ENCODE results near the gene NEURL1.

NEURL1 gene

DNA sequence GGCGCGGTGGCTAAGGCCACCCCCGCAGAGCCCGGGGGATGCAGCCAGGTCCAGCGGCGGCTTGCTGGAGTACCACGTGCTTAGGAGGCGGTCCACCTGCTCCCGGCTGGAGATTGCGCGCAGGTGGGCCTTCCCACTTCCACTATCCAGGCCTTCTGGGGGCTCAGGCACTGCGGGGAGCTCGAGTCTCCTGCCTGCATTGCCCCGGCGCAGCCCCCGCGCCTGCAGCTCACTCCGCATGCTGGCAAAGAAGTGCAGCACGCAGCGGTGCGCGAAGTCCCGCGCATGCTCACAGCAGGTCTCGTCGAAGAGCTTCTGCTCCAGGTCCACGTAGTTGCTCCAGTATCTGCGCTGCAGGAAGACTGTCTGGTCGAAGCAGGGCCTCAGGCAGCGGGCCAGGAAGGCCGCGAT lies 20.2 kb upstream of the NEURL1 start:
- intact Hi-C loops (cut with DNase I; ENCODE audit: low total_unique reads), result no loop called here
- Histone ChIP-seq H3K36me3 (no peaks in the 10 kb centered on the region), H3K27ac (no peak overlapping the region), H3K9me3 (no peaks in the 10 kb centered on the region), H3K4me3 (no peak overlapping the region), H3K27me3 (peaks cover 0 to 13% of the 10 kb centered on the region in 2 donors), H3K4me1 (no peaks in the 10 kb centered on the region)
- no peak for DNase-seq
- TF ChIP-seq, protein P1, sequence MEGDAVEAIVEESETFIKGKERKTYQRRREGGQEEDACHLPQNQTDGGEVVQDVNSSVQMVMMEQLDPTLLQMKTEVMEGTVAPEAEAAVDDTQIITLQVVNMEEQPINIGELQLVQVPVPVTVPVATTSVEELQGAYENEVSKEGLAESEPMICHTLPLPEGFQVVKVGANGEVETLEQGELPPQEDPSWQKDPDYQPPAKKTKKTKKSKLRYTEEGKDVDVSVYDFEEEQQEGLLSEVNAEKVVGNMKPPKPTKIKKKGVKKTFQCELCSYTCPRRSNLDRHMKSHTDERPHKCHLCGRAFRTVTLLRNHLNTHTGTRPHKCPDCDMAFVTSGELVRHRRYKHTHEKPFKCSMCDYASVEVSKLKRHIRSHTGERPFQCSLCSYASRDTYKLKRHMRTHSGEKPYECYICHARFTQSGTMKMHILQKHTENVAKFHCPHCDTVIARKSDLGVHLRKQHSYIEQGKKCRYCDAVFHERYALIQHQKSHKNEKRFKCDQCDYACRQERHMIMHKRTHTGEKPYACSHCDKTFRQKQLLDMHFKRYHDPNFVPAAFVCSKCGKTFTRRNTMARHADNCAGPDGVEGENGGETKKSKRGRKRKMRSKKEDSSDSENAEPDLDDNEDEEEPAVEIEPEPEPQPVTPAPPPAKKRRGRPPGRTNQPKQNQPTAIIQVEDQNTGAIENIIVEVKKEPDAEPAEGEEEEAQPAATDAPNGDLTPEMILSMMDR (IDR thresholded peaks at IDR 0.05), result no peak

GRCh38 chr10:103474077-103474476 lies 19.4 kb upstream of the NEURL1 start:
- Histone ChIP-seq H3K27me3 (peaks cover 0 to 15% of the 10 kb centered on the region in 2 donors), H3K36me3 (no peaks in the 10 kb centered on the region), H3K4me3 (no peak overlapping the region), H3K4me1 (no peaks in the 10 kb centered on the region), H3K27ac (no peak overlapping the region), H3K9me3 (no peaks in the 10 kb centered on the region)
- TF ChIP-seq, protein P1 (IDR thresholded peaks at IDR 0.05), result no peak
- intact Hi-C loops (cut with DNase I; ENCODE audit: low total_unique reads), result no loop called here
- no peak for DNase-seq

- DNase-seq, result no peak
- peaks cover 0 to 15% of the 10 kb centered on the region in 2 donors for H3K27me3 ChIP-seq
- TF ChIP-seq, protein P1 (IDR thresholded peaks at IDR 0.05), result no peak
- no peaks in the 10 kb centered on the region for H3K36me3 ChIP-seq
- no peak overlapping the region for H3K4me3 ChIP-seq
- no peaks in the 10 kb centered on the region for H3K9me3 ChIP-seq
- intact Hi-C loops (cut with DNase I; ENCODE audit: low total_unique reads), result no loop called here
- H3K27ac ChIP-seq, result no peak overlapping the region
- peaks cover 0 to 2% (median 0%) of the 10 kb centered on the region in 4 donors for H3K4me1 ChIP-seq
These were observed 18.1 kb upstream of the NEURL1 start for GRCh38 chr10:103475437-103475836.

DNA sequence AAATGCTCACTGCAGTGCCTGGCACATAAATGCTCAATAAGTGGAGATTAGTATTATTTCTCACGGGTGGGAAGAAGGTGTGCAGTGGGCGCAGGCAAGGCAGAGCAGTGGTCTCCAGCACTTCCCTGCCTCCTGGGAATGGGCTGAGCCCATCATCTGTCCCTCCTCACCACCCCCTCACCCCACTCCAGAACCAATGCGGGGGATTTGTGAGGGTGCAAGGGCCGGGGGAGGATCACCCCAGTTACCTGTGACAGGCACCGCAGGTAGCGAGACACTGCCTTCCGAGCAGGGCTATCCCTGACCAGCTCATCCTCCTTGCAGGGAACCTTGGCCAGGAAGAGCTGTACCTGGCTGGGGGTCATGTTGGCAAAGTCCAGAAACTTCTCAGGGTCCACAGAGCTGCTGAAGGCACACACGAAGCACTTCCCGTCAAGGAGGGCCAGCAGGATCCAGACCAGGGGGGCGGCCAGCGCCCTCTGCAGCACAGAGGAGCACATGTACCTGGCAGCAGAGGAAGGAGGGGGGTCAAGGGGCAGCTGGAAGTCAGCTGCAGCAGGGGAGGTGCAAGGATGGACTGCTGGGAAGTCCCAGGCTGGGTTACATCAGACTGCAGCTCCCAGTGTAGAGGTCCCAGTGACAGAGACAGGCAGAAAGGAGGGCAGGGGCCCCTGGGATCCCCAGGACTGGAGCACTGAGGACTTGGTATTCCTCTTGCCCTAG lies 17.3 kb upstream of the NEURL1 start:
- TF ChIP-seq, protein P1 (IDR thresholded peaks at IDR 0.05), result no peak
- intact Hi-C loops (cut with DNase I; ENCODE audit: low total_unique reads), result no loop called here
- Histone ChIP-seq H3K4me3 (no peak overlapping the region), H3K4me1 (peaks cover 0 to 6% (median 0%) of the 10 kb centered on the region in 4 donors), H3K9me3 (no peaks in the 10 kb centered on the region), H3K27me3 (peaks cover 0 to 15% of the 10 kb centered on the region in 2 donors), H3K36me3 (no peaks in the 10 kb centered on the region), H3K27ac (no peak overlapping the region)
- DNase-seq, result no peak

GRCh38 chr10:103478671-103479070 lies 14.8 kb upstream of the NEURL1 start:
- intact Hi-C loops (cut with DNase I; ENCODE audit: low total_unique reads), result no loop called here
- no peaks in the 10 kb centered on the region for H3K36me3 ChIP-seq
- TF ChIP-seq, protein P1 (IDR thresholded peaks at IDR 0.05), result no peak
- peaks cover 0 to 6% (median 0%) of the 10 kb centered on the region in 4 donors for H3K4me1 ChIP-seq
- H3K4me3 ChIP-seq, result no peak overlapping the region
- DNase-seq, result no peak
- H3K27me3 ChIP-seq, result peaks cover 0 to 6% of the 10 kb centered on the region in 2 donors
- H3K9me3 ChIP-seq, result no peaks in the 10 kb centered on the region
- no peak overlapping the region for H3K27ac ChIP-seq

Measured in tibial artery (tissue), 4 donors.